GM21381 (cell line): Measurements from ENCODE around the gene LHFPL4.
"Not testable (repeated sequence)": the region's sequence is repeated elsewhere in the genome, so short reads cannot be mapped to it uniquely, and the experiment has no call there.

Experiments used
- ATAC-seq: cut with Tn5 transposase; IDR thresholded peaks from one replicate; pipeline ENCODE4 v1.9.1; 2021; ENCODE audit warnings: mild to moderate bottlenecking, moderate library complexity; ENCODE audit not compliant: unreplicated experiment

Gene LHFPL4

GRCh38 chr3:9542182-9542581, 11.4 kb downstream of the LHFPL4 start:
- no peak for ATAC-seq

- ATAC-seq = no peak
These were observed 17.4 kb downstream of the LHFPL4 start for GRCh38 chr3:9536212-9536611.

- ATAC-seq = no peak
These were observed 19.2 kb downstream of the LHFPL4 start for GRCh38 chr3:9534429-9534828.

DNA sequence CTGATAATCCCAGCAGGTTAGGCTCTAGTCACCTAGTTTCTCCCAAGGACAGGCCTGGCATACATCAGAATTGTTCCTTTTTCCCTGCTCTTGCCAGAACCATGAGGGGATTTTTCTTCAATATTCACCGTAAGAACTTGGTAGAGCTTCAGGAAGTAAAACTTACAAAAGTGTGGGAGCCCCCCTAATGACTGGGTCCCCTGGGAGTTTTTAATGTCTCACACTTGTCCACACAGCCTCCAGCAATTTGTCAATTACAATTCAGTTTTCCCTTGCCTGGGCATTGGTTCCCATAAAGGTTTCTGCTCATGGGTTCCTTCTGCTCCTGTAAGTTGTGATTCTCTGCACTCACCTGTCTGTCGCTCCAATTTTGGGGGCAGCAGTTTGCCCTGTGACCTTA, 28.5 kb downstream of the LHFPL4 start:
- ATAC-seq = no peak

DNA sequence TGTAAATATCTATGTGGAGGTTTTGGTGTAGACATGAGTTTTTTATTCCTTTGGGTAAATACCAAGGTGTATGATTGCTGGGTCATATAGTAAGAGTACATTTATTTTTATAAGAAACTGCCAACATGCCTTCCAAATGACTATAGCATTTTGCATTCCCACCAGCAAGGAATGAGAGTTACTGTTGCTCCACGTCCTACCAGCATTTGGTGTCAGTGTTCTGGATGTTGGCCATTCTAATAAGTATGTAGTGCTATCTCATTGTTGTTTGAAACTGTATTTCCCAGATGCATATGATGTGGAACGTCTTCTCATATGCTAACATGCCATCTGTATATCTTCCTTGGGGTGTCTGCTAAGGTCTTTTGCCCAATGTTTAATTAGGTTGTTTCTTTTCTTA, 38.7 kb downstream of the LHFPL4 start:
- ATAC-seq = no peak

GRCh38 chr3:9514306-9514705, 39.3 kb downstream of the LHFPL4 start:
- no peak for ATAC-seq

DNA sequence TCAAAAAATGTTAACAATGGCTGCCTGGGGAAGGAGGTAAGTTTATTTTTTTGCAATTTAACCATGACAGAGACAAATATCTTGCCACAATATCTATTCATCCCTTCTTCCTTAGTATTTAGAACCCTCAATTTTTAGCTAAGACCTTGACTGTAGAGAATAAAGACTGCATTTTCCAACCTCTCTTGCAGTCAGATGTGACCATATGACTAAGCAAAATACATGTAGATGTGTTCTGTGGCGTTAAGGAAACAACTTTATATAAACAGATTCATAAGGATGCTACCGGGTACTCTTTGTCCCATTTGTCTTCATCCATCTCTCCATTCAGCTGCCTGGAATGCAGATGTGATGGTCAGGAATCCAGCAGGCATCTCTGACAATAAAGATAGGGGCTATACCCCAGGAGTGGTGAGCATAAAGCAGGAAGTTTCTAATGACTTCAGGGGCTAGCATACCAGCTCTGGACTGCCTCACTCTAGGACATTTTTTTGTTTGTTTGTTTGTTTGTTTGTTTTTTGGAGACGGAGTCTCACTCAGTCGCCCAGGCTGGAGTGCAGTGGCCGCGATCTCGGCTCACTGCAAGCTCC, 41.1 kb downstream of the LHFPL4 start:
- ATAC-seq = no peak

DNA sequence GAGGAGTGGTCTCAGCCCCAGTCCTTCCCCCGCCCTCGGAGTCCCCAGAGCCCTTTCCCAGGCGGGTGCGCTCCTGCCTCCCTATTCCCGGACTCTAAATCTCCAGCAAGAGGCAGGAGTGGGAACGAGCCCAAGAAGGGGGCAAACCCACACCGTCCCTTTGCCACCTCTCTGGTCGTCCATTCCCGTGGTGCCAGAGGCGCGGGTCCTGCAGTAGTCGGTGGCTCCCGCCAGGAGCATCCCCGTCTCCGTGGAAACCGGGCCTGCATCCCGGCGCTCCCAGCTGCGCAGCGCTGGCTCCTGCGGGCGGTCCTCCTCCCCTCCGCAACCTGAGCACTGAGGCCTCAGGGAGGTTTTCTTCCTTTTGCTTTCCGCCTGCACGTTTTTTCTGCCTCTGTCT, 44.8 kb downstream of the LHFPL4 start:
- no peak for ATAC-seq

GRCh38 chr3:9507586-9508578, 45.7 kb downstream of the LHFPL4 start:
- ATAC-seq = no peak

- no peak for ATAC-seq
These were observed 50.3 kb downstream of the LHFPL4 start for GRCh38 chr3:9503283-9503682.

GRCh38 chr3:9501226-9501625, 52.4 kb downstream of the LHFPL4 start:
- no peak for ATAC-seq

DNA sequence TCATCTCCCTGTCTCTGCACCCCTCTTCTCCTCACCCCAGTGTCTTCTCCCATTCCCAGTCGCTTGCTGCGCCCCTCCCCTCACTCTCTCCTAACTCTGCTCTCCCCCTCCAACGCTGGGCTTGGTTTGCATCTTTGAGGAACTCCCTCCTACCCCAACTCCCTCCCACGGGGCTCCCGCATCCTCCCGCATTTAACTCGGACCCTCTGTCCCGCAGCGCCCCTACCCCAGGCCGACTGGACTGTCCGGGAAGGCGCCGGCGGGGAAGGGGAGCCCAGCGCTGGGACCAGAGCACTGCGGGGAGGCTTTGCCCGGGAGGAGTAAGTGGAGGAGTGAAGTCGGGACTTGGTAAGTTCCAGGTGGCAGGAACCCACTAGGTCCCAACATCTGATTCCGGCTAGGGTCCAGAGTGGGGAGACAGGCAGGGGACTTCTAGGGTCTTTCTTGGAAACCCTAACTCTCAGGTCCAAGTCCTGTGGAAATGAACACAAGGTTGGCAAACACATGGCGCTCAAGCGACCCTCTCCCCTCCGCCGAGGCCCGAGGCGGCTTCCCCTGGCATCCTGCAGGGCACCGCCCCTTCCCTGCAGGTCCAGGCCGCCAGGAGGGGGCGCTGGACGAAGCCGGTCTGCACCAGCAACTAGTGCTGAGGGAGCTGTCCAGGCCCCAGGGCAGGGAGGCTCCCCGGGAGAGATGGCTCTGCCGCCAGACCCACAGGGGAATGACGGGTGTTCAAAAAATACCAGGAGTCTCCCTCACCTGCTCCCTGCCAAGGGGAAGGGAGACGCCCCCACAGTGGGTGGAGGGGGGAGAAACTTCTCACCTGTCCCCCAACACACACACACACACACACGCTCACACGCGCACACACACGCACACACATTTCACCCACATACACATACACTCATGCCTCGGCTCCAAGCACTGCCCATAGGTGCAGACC, 53.2 kb downstream of the LHFPL4 start:
- peak; percentile 61 for ATAC-seq

DNA sequence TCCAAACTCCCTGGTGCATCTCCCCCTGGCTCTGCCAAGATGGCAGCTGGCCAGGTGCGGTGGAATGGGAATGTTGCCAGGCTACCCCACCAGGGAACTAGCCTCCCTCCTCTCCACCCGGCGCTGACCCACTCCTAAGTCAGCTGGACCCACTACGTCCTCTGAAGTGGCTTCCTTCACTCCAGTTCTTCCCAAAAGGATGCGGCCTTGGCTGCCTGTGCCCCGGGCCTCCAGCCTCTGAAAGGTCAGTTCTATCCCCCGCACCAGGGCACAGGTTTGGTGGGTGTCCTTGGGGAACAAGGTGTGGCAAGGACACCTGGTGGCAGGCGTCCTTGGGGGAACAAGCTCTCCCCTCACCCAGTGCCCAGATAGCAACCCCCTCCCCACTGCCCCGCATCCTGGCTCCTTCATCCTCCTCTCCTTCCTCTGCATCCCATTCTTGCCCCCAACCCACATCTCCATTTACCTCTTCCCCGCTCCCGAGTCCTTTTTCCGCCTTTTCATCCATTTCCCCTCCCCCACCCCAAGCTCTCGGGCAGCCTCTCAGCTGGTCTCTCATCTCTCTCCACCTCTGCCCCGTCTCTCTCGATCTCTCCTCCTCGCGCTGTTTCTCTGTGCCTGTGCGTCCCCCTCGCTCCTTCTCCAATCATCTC, 54.0 kb downstream of the LHFPL4 start:
- ATAC-seq = no peak

DNA sequence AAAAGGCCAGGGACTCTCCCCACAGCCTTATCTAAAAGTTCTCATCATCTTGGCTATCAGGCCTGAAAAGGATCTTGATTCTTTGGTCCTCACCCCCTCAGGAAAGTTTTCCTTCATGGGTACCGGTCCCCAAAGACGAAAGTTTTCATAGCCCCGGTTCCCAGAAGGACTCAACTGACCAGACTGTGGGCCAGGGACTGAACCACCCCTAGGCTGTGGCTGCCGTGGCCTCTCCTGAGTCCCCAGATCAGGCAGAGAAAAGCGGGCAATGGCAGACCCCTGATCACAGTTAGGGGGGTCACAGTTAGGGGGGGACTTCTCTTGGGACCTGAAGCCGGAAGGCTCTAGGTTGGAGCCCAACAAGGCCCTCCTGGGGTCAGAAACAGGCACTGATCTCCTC, 54.8 kb downstream of the LHFPL4 start:
- no peak for ATAC-seq

- ATAC-seq = no peak
These were observed 55.6 kb downstream of the LHFPL4 start for GRCh38 chr3:9497821-9498565.

GRCh38 chr3:9496893-9497292, 56.7 kb downstream of the LHFPL4 start:
- ATAC-seq = no peak

DNA sequence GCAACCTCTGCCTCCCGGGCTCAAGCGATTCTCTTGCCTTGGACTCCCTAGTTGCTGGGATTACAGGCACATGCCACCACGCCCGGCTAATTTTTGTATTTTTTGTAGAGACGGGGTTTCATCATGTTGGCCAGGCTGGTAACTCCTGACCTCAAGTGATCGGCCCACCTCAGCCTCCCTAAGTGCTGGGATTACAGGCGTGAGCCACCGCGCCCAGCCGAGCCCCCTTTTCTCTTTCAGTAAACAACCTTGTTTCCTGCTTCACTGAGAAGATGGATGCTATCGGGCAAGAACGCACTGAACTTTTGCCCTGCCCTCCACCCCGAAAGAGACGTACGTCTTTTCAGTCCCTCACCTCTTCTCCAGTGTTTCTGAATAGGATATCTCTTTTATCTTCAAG, 59.6 kb downstream of the LHFPL4 start:
- ATAC-seq = not testable (repeated sequence)

DNA sequence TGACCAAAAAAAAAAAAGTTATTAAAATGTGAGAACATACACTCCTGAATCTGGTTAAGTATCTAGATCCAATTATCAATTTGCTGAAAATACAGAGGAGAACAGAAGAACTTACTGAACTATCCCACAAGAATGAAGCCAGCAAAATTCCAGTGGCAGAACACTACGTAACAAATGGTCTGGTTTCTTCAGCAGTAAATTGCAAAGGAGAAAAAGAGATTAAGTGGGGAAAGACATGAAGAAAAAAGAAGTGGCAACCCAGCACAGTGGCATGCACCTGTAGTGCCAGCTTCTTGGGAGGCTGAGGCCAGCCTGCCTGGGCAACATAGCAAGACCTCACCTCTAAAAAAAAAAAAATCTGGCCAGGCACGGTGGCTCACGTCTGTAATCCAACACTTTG, 62.1 kb downstream of the LHFPL4 start:
- no peak for ATAC-seq

DNA sequence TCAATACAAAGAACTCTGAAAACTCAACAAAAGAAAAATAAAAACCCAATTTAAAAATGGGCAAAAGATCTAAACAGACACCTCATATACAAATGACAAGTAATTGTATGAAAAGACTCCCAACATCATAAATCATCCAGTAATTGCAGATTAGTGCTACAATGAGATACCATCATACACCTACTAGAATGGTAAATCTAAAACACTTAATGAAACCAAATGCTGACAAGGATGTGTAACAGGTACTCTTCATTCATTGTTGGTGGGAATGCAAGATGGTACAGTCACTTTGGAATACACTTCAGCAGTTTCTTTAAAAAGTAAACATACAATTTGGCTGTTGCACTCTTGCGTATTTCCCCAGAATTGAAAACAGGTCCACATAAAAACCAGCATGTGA, 68.4 kb downstream of the LHFPL4 start:
- no peak for ATAC-seq

DNA sequence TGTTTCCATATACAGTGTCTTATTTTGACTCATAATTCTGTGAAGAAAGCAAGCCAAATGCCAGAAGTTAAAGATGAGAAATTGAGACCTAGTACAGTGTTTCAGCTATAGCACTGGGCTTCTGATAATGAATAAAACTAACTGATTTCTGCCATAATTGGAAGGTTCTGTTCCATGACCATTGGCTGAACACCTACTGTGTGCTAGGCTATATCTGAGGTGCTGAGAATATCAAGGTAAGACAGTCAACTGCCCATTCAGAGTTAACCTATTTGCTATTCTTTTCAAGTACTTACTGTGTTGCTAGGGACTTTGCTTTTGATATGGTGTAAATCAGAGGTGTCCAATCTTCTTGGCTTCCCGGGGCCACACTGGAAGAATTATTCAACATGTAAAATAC, 73.4 kb downstream of the LHFPL4 start:
- ATAC-seq = no peak
